SK-N-SH (cell line): ENCODE measurements around the gene DMRT2. TPM values are rescaled to one million over a fixed set of nuclear protein-coding genes. Genes with fewer than 3 reads are reported as not detected.

Experiments
- CTCF ChIA-PET: fragments of 300-600, 350-600 bp; formaldehyde crosslinking; extraction: SDS; loops from one replicate; lab custom pipeline; 2021; lab: Yijun Ruan, JAX
- POLR2A ChIA-PET: fragments of 350-600 bp; sonication (Branson Sonifier 250); formaldehyde crosslinking; extraction: SDS; loops from one replicate; lab custom pipeline; 2020; ENCODE audit warnings: antibody characterized with exemption, inconsistent platforms; lab: Yijun Ruan, JAX
- DNase-seq: peaks from one replicate; pipeline ENCODE4 v3.0.0; 2012
- H2AFZ ChIP-seq: fragments of 200-600 bp; sonication (generic); 2 replicates; pipeline ENCODE4 v1.8.1; 2016; ENCODE audit warnings: antibody characterized with exemption, mild to moderate bottlenecking, low read depth
- H3F3A ChIP-seq: fragments of 200-600 bp; sonication (generic); replicated peaks from 2 replicates; pipeline ENCODE3; 2016; ENCODE audit warnings: antibody characterized with exemption, mild to moderate bottlenecking; ENCODE audit not compliant: insufficient read depth
- H3K27ac ChIP-seq, 2 experiments: fragments of 200-500 bp in 1 of 2; fragments of 200-600 bp in 1 of 2; sonication (Bioruptor generic) in 1 of 2; sonication (generic), shearing (Covaris generic) in 1 of 2; 2 replicates each; pipeline versions ENCODE4 v1.5.1 to v1.6.1; 2014 to 2016; ENCODE audit warnings: low read depth in 2 of 2, inconsistent platforms in 1 of 2, low read length in 1 of 2, mild to moderate bottlenecking in 1 of 2, mixed read lengths in 1 of 2
- H3K27me3 ChIP-seq: fragments of 200-600 bp; sonication (generic), shearing (Covaris generic); 2 replicates; pipeline ENCODE4 v1.6.1; 2016; ENCODE audit warnings: mixed run types; ENCODE audit not compliant: insufficient read depth
- H3K36me3 ChIP-seq, 2 experiments: fragments of 200-500 bp in 1 of 2; fragments of 200-600 bp in 1 of 2; sonication (Bioruptor generic) in 1 of 2; sonication (generic) in 1 of 2; replicated peaks in 1 of 2; 2 replicates each; pipeline versions ENCODE3 to v1.5.1; 2014 to 2016; ENCODE audit warnings: low read length in 1 of 2, mild to moderate bottlenecking in 1 of 2; ENCODE audit not compliant: insufficient read depth in 2 of 2, control insufficient read depth in 1 of 2
- H3K4me1 ChIP-seq, 2 experiments: fragments of 200-500 bp in 1 of 2; fragments of 200-600 bp in 1 of 2; sonication (Bioruptor generic) in 1 of 2; sonication (generic), shearing (Covaris generic) in 1 of 2; 2 replicates each; pipeline versions ENCODE4 v1.5.1 to v1.6.1; 2014 to 2016; ENCODE audit warnings: low read depth in 1 of 2, low read length in 1 of 2, mixed run types in 1 of 2; ENCODE audit not compliant: insufficient read depth in 2 of 2, control insufficient read depth in 1 of 2
- H3K4me2 ChIP-seq: fragments of 200-600 bp; sonication (generic), shearing (Covaris generic); 2 replicates; pipeline ENCODE4 v1.6.1; 2017; ENCODE audit warnings: mixed run types
- H3K4me3 ChIP-seq, 2 experiments: fragments of 200-500 bp in 1 of 2; fragments of 200-600 bp in 1 of 2; sonication (Bioruptor generic) in 1 of 2; sonication (generic), shearing (Covaris generic) in 1 of 2; 2 replicates each; pipeline versions ENCODE4 v1.5.1 to v1.8.1; 2014 to 2016; ENCODE audit warnings: low read depth in 2 of 2, inconsistent platforms in 1 of 2, low read length in 1 of 2, mild to moderate bottlenecking in 1 of 2, mixed read lengths in 1 of 2, moderate library complexity in 1 of 2
- H3K79me2 ChIP-seq: fragments of 200-600 bp; sonication (generic); 2 replicates; pipeline ENCODE4 v1.8.1; 2017; ENCODE audit warnings: mild to moderate bottlenecking; ENCODE audit not compliant: insufficient read depth
- H3K9ac ChIP-seq: fragments of 200-600 bp; sonication (generic); 2 replicates; pipeline ENCODE4 v1.6.1; 2017; ENCODE audit warnings: mixed run types
- H3K9me2 ChIP-seq: fragments of 200-600 bp; sonication (generic); 2 replicates; pipeline ENCODE4 v1.6.1; 2017; ENCODE audit warnings: mixed run types
- H3K9me3 ChIP-seq: fragments of 200-600 bp; sonication (generic); 2 replicates; pipeline ENCODE4 v1.6.1; 2017; ENCODE audit warnings: mixed run types, mild to moderate bottlenecking, moderate library complexity
- H4K20me1 ChIP-seq: fragments of 200-600 bp; sonication (generic); 2 replicates; pipeline ENCODE4 v1.6.1; 2017; ENCODE audit warnings: mild to moderate bottlenecking, mixed run types; ENCODE audit not compliant: insufficient read depth
- EP300 ChIP-seq, 2 experiments: IDR thresholded peaks; 2 replicates each; pipeline versions ENCODE4 v1.4.0 to v1.6.1; 2012; ENCODE audit warnings: borderline replicate concordance in 1 of 2, low read depth in 1 of 2, low read length in 1 of 2
- FOXJ3 ChIP-seq: sonication (generic); formaldehyde crosslinking; IDR thresholded peaks from 2 replicates; pipeline ENCODE4 v1.5.1; 2020; ENCODE audit warnings: mild to moderate bottlenecking, missing genetic modification reagents
- FOXM1 ChIP-seq: IDR thresholded peaks from 2 replicates; pipeline ENCODE4 v1.4.0; 2012; ENCODE audit warnings: low read depth, mild to moderate bottlenecking
- GABPA ChIP-seq: IDR thresholded peaks from 2 replicates; pipeline ENCODE4 v1.4.0; 2012; ENCODE audit warnings: low read depth, mild to moderate bottlenecking
- MEF2A ChIP-seq: IDR thresholded peaks from 2 replicates; pipeline ENCODE4 v1.4.0; 2012; ENCODE audit warnings: low read depth, borderline replicate concordance
- MXI1 ChIP-seq: IDR thresholded peaks from 2 replicates; pipeline ENCODE4 v1.6.1; 2012; ENCODE audit warnings: mild to moderate bottlenecking, low read depth, low read length, improper control_type of control experiment
- NFIC ChIP-seq: IDR thresholded peaks from 2 replicates; pipeline ENCODE4 v1.4.0; 2012; ENCODE audit warnings: borderline replicate concordance
- NRF1 ChIP-seq: IDR thresholded peaks from 2 replicates; pipeline ENCODE4 v1.6.1; 2012; ENCODE audit warnings: low read depth, mild to moderate bottlenecking, low read length
- RAD21 ChIP-seq: IDR thresholded peaks from 2 replicates; pipeline ENCODE4 v1.6.1; 2012; ENCODE audit warnings: mild to moderate bottlenecking, low read length
- SMC3 ChIP-seq: IDR thresholded peaks from 2 replicates; pipeline ENCODE4 v1.6.1; 2012; ENCODE audit warnings: low read depth, low read length, improper control_type of control experiment
- TAF1 ChIP-seq: IDR thresholded peaks from 2 replicates; pipeline ENCODE4 v1.6.1; 2012; ENCODE audit warnings: low read depth, mild to moderate bottlenecking, low read length, moderate library complexity, borderline replicate concordance
- TEAD4 ChIP-seq: IDR thresholded peaks from 2 replicates; pipeline ENCODE4 v1.4.0; 2012; ENCODE audit warnings: mild to moderate bottlenecking, borderline replicate concordance; ENCODE audit not compliant: insufficient read depth
- WGBS: methylation state at CpG from one replicate; pipeline ENCODE4 v1.1.6; 2017; ENCODE audit warnings: low lambda C conversion rate; 5-methylcytosine and 5-hydroxymethylcytosine counted together
- polyA plus RNA-seq, 3 experiments: library from polyadenylated mRNA; depleted of rRNA; stranded (reverse); fragments of >200 nt; gene quantifications; 2 replicates each; pipeline ENCODE4 v1.2.3, GENCODE V29; 2012
- TF ChIP-seq, protein P1 (sequence below): IDR thresholded peaks from 2 replicates; pipeline ENCODE4 v1.4.0; 2012; ENCODE audit warnings: low read depth
- TF ChIP-seq, protein P2 (sequence below): fragments of 150-350 bp; IDR thresholded peaks from 2 replicates; pipeline ENCODE4 v1.6.1; 2016; ENCODE audit warnings: mild to moderate bottlenecking, low read depth, low read length
- TF ChIP-seq, protein P3 (sequence below): IDR thresholded peaks from 2 replicates; pipeline ENCODE4 v1.4.0; 2012; ENCODE audit warnings: low read depth, borderline replicate concordance
- TF ChIP-seq, protein P4 (sequence below): IDR thresholded peaks from 2 replicates; pipeline ENCODE4 v1.6.1; 2012; ENCODE audit warnings: mild to moderate bottlenecking, low read depth, low read length, moderate library complexity
- TF ChIP-seq, protein P5 (sequence below): fragments of 200-600 bp; sonication (generic); IDR thresholded peaks from 2 replicates; pipeline ENCODE4 v1.6.1; 2017; ENCODE audit warnings: antibody characterized with exemption, mild to moderate bottlenecking, moderate library complexity
- TF ChIP-seq, protein P6 (sequence below): IDR thresholded peaks from 2 replicates; pipeline ENCODE4 v1.4.0; 2012; ENCODE audit warnings: low read depth, borderline replicate concordance

DMRT2 gene
- not detected in 2 replicates for polyA plus RNA-seq (2012; rRNA removed)
- not detected in 2 replicates for polyA plus RNA-seq (2012; cell fraction: cytosol; rRNA removed)
- not detected in 2 replicates for polyA plus RNA-seq (2012; cell fraction: nucleus; rRNA removed)

DNA sequence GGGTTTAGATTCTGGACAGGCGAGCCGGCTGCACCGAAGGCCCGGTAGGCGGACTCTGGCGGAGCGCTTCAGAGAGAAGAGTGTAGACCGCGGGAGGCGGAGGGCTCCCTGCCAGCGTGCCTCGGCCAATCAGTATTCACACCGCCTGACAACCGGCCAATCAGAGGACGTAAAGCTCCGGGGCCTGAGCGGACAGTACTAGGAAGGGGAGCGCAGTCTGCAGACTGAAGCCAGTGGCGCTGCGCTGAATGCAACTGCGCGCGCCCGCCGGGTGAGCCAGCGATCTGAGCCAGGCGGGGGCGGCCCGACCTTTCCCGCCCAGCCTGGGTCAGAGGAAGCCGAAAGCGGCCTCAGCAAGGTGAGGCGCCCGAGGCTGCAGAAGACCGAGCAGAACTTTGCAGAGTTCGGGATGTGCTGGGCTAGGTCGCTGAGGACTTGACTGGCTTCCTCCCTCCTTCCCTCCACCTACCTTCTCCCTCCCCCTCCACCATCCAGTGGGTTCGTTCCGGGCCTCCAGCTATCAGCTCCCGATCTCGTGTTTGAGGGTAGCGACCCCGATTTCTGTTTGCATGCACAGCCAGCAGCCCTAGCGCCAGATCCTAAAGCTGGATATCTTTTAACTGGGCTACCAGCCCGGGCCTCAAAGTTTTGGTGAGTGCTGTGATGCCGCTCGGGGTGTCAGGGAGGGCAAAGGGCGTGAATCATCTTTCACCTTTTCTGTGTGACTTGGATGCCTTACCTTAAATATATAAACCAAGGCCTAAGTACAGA, at the start of gene DMRT2:
Gene DMRT2 (plus strand): TSS at position 233 of the 771 bp plus-strand sequence. CDS start 1,257 bp downstream, outside the sequence.
- H3K4me2 ChIP-seq, result peak within 1 kb of the TSS; percentile 60; the same call in 1 of the 2 replicates
- CTCF ChIA-PET, result interaction anchor here (1.0 to 1.1 kb wide), 2 partner anchors 9 to 41 kb away, joined by 3 to 4 read pairs; no protein-coding TSS in a partner anchor

More for the DNA sequence above, at the start of gene DMRT2:
- peak; percentile 86 for DNase-seq
- POLR2A ChIA-PET, result no interaction called here
- no peaks in the 10 kb centered on the region for H3K9me3 ChIP-seq
- 5% methylated on average over 30 of the region's 48 CpGs for WGBS
- peaks cover 89% of the 10 kb centered on the region for H3K27me3 ChIP-seq
- no peaks in the 10 kb centered on the region for H3F3A ChIP-seq
- no peaks in the 10 kb centered on the region for H3K36me3 ChIP-seq
- H3K9ac ChIP-seq, result no peak within 1 kb of the TSS
- H2AFZ ChIP-seq, result no peak within 1 kb of the TSS
- peak within 1 kb of the TSS in 1 of 2 experiments; percentile 23; a peak in 2 of 4 replicates for H3K4me3 ChIP-seq
- no peak for TF ChIP-seq RAD21
- TF ChIP-seq, protein P1, sequence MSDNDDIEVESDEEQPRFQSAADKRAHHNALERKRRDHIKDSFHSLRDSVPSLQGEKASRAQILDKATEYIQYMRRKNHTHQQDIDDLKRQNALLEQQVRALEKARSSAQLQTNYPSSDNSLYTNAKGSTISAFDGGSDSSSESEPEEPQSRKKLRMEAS, result no peak
- TF ChIP-seq, protein P2, sequence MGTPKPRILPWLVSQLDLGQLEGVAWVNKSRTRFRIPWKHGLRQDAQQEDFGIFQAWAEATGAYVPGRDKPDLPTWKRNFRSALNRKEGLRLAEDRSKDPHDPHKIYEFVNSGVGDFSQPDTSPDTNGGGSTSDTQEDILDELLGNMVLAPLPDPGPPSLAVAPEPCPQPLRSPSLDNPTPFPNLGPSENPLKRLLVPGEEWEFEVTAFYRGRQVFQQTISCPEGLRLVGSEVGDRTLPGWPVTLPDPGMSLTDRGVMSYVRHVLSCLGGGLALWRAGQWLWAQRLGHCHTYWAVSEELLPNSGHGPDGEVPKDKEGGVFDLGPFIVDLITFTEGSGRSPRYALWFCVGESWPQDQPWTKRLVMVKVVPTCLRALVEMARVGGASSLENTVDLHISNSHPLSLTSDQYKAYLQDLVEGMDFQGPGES, result no peak
- TF ChIP-seq, protein P3, sequence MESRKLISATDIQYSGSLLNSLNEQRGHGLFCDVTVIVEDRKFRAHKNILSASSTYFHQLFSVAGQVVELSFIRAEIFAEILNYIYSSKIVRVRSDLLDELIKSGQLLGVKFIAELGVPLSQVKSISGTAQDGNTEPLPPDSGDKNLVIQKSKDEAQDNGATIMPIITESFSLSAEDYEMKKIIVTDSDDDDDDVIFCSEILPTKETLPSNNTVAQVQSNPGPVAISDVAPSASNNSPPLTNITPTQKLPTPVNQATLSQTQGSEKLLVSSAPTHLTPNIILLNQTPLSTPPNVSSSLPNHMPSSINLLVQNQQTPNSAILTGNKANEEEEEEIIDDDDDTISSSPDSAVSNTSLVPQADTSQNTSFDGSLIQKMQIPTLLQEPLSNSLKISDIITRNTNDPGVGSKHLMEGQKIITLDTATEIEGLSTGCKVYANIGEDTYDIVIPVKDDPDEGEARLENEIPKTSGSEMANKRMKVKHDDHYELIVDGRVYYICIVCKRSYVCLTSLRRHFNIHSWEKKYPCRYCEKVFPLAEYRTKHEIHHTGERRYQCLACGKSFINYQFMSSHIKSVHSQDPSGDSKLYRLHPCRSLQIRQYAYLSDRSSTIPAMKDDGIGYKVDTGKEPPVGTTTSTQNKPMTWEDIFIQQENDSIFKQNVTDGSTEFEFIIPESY, result no peak
- TF ChIP-seq TAF1, result no peak
- no peak for TF ChIP-seq NRF1
- no peak for TF ChIP-seq GABPA
- TF ChIP-seq, protein P4, sequence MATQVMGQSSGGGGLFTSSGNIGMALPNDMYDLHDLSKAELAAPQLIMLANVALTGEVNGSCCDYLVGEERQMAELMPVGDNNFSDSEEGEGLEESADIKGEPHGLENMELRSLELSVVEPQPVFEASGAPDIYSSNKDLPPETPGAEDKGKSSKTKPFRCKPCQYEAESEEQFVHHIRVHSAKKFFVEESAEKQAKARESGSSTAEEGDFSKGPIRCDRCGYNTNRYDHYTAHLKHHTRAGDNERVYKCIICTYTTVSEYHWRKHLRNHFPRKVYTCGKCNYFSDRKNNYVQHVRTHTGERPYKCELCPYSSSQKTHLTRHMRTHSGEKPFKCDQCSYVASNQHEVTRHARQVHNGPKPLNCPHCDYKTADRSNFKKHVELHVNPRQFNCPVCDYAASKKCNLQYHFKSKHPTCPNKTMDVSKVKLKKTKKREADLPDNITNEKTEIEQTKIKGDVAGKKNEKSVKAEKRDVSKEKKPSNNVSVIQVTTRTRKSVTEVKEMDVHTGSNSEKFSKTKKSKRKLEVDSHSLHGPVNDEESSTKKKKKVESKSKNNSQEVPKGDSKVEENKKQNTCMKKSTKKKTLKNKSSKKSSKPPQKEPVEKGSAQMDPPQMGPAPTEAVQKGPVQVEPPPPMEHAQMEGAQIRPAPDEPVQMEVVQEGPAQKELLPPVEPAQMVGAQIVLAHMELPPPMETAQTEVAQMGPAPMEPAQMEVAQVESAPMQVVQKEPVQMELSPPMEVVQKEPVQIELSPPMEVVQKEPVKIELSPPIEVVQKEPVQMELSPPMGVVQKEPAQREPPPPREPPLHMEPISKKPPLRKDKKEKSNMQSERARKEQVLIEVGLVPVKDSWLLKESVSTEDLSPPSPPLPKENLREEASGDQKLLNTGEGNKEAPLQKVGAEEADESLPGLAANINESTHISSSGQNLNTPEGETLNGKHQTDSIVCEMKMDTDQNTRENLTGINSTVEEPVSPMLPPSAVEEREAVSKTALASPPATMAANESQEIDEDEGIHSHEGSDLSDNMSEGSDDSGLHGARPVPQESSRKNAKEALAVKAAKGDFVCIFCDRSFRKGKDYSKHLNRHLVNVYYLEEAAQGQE, result no peak
- TF ChIP-seq, protein P5, sequence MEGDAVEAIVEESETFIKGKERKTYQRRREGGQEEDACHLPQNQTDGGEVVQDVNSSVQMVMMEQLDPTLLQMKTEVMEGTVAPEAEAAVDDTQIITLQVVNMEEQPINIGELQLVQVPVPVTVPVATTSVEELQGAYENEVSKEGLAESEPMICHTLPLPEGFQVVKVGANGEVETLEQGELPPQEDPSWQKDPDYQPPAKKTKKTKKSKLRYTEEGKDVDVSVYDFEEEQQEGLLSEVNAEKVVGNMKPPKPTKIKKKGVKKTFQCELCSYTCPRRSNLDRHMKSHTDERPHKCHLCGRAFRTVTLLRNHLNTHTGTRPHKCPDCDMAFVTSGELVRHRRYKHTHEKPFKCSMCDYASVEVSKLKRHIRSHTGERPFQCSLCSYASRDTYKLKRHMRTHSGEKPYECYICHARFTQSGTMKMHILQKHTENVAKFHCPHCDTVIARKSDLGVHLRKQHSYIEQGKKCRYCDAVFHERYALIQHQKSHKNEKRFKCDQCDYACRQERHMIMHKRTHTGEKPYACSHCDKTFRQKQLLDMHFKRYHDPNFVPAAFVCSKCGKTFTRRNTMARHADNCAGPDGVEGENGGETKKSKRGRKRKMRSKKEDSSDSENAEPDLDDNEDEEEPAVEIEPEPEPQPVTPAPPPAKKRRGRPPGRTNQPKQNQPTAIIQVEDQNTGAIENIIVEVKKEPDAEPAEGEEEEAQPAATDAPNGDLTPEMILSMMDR, result no peak
- TF ChIP-seq FOXJ3, result no peak
- no peak for TF ChIP-seq SMC3
- no peak for TF ChIP-seq NFIC
- TF ChIP-seq, protein P6, sequence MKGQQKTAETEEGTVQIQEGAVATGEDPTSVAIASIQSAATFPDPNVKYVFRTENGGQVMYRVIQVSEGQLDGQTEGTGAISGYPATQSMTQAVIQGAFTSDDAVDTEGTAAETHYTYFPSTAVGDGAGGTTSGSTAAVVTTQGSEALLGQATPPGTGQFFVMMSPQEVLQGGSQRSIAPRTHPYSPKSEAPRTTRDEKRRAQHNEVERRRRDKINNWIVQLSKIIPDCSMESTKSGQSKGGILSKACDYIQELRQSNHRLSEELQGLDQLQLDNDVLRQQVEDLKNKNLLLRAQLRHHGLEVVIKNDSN, result no peak
- TF ChIP-seq TEAD4, result no peak
- no peak for TF ChIP-seq MXI1
- TF ChIP-seq MEF2A, result no peak
- TF ChIP-seq FOXM1, result no peak
- TF ChIP-seq EP300 (IDR thresholded peaks at IDR 0.05; ENCODE audit: borderline replicate concordance in 1 of 2, low read depth in 1 of 2, low read length in 1 of 2), result no peak
- H3K79me2 ChIP-seq, result no peaks in the 10 kb centered on the region; the same call in 1 of the 2 replicates
- no peaks in the 10 kb centered on the region for H4K20me1 ChIP-seq
- H3K9me2 ChIP-seq, result no peaks in the 10 kb centered on the region
- H3K27ac ChIP-seq, result no peak within 1 kb of the TSS
- no peaks in the 10 kb centered on the region for H3K4me1 ChIP-seq
